IMR-90 (cell line): ENCODE data around the gene LSM14B.

ENCODE experiments used
- MXI1 ChIP-seq: IDR thresholded peaks from 2 replicates; pipeline ENCODE4 v1.6.1; 2012; ENCODE audit warnings: low read depth, mild to moderate bottlenecking, low read length, moderate library complexity, borderline replicate concordance
- SMC3 ChIP-seq: fragments of 150-350 bp; IDR thresholded peaks from 2 replicates; pipeline ENCODE4 v1.6.1; 2016; ENCODE audit warnings: low read depth, mild to moderate bottlenecking, antibody characterized with exemption, low read length, moderate library complexity
- TF ChIP-seq, protein P1 (sequence below): conservative IDR thresholded peaks from 2 replicates; pipeline ENCODE4 v1.5.1; 2012; ENCODE audit warnings: mild to moderate bottlenecking, low read depth, low read length, improper control_type of control experiment

GRCh38 chr20:62120365-62120762 lies 1.9 kb upstream of the LSM14B start:
- TF ChIP-seq SMC3 = no peak
- TF ChIP-seq, protein P1, sequence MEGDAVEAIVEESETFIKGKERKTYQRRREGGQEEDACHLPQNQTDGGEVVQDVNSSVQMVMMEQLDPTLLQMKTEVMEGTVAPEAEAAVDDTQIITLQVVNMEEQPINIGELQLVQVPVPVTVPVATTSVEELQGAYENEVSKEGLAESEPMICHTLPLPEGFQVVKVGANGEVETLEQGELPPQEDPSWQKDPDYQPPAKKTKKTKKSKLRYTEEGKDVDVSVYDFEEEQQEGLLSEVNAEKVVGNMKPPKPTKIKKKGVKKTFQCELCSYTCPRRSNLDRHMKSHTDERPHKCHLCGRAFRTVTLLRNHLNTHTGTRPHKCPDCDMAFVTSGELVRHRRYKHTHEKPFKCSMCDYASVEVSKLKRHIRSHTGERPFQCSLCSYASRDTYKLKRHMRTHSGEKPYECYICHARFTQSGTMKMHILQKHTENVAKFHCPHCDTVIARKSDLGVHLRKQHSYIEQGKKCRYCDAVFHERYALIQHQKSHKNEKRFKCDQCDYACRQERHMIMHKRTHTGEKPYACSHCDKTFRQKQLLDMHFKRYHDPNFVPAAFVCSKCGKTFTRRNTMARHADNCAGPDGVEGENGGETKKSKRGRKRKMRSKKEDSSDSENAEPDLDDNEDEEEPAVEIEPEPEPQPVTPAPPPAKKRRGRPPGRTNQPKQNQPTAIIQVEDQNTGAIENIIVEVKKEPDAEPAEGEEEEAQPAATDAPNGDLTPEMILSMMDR = no peak
- no peak for TF ChIP-seq MXI1
